ENCODE measurements around the gene MAGI3.

Gene MAGI3

DNA sequence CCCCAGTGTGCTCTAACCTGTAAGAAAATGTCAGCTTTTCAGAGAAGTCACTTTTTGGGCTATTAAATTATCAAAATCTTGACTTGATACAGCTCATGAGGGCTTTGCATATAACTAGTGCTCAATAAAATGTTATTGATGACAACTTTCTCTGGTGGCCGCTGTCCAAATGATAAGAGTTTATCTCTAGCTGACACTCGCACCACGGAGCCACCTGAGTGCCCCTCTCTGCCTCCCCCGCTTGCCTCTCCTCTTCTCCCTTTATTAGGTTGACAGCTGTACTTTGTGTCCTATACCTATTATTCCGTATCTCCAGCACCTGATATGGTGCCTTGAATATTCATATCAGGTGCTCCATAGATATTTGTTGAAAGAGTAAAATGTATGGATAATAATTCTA is 286.2 kb downstream of the MAGI3 start:
- TF ChIP-seq, protein P1, sequence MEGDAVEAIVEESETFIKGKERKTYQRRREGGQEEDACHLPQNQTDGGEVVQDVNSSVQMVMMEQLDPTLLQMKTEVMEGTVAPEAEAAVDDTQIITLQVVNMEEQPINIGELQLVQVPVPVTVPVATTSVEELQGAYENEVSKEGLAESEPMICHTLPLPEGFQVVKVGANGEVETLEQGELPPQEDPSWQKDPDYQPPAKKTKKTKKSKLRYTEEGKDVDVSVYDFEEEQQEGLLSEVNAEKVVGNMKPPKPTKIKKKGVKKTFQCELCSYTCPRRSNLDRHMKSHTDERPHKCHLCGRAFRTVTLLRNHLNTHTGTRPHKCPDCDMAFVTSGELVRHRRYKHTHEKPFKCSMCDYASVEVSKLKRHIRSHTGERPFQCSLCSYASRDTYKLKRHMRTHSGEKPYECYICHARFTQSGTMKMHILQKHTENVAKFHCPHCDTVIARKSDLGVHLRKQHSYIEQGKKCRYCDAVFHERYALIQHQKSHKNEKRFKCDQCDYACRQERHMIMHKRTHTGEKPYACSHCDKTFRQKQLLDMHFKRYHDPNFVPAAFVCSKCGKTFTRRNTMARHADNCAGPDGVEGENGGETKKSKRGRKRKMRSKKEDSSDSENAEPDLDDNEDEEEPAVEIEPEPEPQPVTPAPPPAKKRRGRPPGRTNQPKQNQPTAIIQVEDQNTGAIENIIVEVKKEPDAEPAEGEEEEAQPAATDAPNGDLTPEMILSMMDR (IDR thresholded peaks at IDR 0.05; ENCODE audit: control insufficient read depth, insufficient read depth, low read depth, low read length, missing control alignments) = no peak
- no peak overlapping the region for H3K4me3 ChIP-seq (ENCODE audit: control insufficient read depth, low read depth, low read length)
- no peak for DNase-seq (ENCODE audit: low read depth)

- TF ChIP-seq, protein P1 (IDR thresholded peaks at IDR 0.05; ENCODE audit: control insufficient read depth, insufficient read depth, low read depth, low read length, missing control alignments) = peak; percentile 53
- DNase-seq (ENCODE audit: low read depth) = peak; percentile 7
- H3K4me3 ChIP-seq (ENCODE audit: control insufficient read depth, low read depth, low read length) = no peak overlapping the region
Observed at GRCh38 chr1:113677250-113678158, 287.2 kb downstream of the MAGI3 start.

GRCh38 chr1:113678159-113678469 is 287.8 kb downstream of the MAGI3 start:
- TF ChIP-seq, protein P1 (IDR thresholded peaks at IDR 0.05; ENCODE audit: control insufficient read depth, insufficient read depth, low read depth, low read length, missing control alignments) = no peak

GRCh38 chr1:113681596-113682337 is 291.5 kb downstream of the MAGI3 start:
- H3K4me3 ChIP-seq (ENCODE audit: control insufficient read depth, low read depth, low read length) = no peak overlapping the region
- DNase-seq (ENCODE audit: low read depth) = no peak
- TF ChIP-seq, protein P1 (IDR thresholded peaks at IDR 0.05; ENCODE audit: control insufficient read depth, insufficient read depth, low read depth, low read length, missing control alignments) = no peak

More at GRCh38 chr1:113678159-113678469, 287.8 kb downstream of the MAGI3 start:
- no peak for DNase-seq (ENCODE audit: low read depth)
- H3K4me3 ChIP-seq (ENCODE audit: control insufficient read depth, low read depth, low read length) = no peak overlapping the region

DNA sequence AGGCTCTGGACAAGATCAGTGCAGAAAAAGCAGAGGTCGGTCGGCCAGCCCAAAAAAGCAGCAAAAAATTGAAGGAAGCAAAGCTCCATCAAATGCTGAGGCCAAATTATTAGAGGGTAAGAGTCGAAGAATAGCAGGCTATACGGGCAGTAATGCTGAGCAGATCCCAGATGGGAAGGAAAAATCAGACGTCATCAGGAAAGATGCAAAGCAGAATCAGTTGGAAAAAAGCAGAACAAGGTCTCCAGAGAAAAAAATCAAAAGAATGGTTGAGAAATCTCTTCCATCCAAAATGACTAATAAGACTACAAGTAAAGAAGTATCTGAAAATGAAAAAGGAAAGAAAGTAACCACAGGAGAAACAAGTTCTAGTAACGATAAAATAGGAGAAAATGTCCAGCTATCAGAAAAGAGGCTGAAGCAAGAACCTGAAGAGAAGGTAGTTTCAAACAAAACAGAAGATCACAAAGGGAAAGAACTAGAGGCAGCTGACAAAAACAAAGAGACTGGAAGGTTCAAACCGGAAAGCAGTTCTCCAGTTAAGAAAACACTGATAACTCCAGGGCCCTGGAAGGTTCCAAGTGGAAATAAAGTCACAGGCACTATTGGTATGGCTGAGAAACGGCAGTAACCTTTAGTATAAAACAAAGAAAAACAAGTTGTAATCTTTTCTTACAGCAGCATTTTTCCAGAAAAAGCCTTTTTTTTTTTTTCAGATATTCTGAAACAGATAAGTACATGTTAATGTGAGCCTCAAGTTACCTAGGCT is 293.3 kb downstream of the MAGI3 start:
- H3K4me3 ChIP-seq (ENCODE audit: control insufficient read depth, low read depth, low read length) = no peak overlapping the region
- TF ChIP-seq, protein P1 (IDR thresholded peaks at IDR 0.05; ENCODE audit: control insufficient read depth, insufficient read depth, low read depth, low read length, missing control alignments) = no peak
- no peak for DNase-seq (ENCODE audit: low read depth)

DNA sequence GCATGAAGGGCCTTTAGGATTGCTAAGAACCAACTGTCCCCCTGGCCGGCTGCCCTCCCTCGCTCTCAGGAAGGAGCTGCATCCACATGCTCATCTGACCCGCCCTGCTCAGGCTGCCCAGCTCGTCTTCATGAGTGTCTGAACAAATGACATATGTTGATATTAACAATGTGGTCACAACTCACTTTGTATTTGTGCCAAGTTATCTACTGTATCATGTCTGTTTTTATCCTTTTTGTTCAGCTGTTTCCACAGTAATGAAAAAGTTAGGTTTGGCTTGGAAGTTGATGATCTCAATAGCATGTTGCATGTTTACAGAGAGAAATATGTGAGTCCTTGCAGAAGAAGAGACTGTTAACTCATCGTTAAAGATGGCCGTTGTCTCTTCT is 293.8 kb downstream of the MAGI3 start:
- DNase-seq (ENCODE audit: low read depth) = no peak

More for the DNA sequence above, 293.8 kb downstream of the MAGI3 start:
- TF ChIP-seq, protein P1 (IDR thresholded peaks at IDR 0.05; ENCODE audit: control insufficient read depth, insufficient read depth, low read depth, low read length, missing control alignments) = no peak
- no peak overlapping the region for H3K4me3 ChIP-seq (ENCODE audit: control insufficient read depth, low read depth, low read length)
